HUDEP-2 (cell line): ENCODE measurements around the gene ASGR2.
"Not testable (repeated sequence)": the region's sequence is repeated elsewhere in the genome, so short reads cannot be mapped to it uniquely, and the experiment has no call there.

Experiments
- DNase-seq, 76 experiments: peaks; one replicate each; lab custom pipeline; 2025; ENCODE audit not compliant: unreplicated experiment in 76 of 76; lab: John Stamatoyannopoulos, UW

The ASGR2 gene

GRCh38 chr17:7101531-7101930 is 13.1 kb downstream of the ASGR2 start:
- no peak for DNase-seq

GRCh38 chr17:7100641-7101379 is 13.8 kb downstream of the ASGR2 start:
- DNase-seq = not testable (repeated sequence)

GRCh38 chr17:7098802-7099459 is 15.7 kb downstream of the ASGR2 start:
- DNase-seq = no peak

DNA sequence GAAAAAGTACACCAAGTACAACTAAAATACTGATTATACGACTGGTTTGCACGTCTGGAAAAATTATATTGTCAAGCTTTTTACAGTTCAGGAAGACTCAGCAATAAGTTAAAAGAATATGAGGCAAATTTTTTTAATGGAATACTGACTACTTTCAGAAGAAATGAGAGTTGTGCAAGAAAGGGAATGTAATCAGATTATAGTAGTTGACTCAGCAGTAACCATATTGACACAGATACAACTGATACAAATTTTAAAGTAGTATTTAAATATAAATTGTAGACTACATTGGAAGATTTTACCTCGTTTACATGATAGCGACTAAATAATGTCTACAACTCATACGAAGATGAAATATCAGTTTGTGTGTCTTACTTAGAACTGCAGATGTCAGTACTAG is 16.7 kb downstream of the ASGR2 start:
- no peak for DNase-seq

GRCh38 chr17:7095625-7096024 is 19.0 kb downstream of the ASGR2 start:
- DNase-seq = no peak

- no peak for DNase-seq
These were observed 20.0 kb downstream of the ASGR2 start for GRCh38 chr17:7094652-7095019.

- DNase-seq = peak in 1 of 76 experiments; percentile 0
These were observed 23.2 kb downstream of the ASGR2 start for GRCh38 chr17:7091311-7092005.

DNA sequence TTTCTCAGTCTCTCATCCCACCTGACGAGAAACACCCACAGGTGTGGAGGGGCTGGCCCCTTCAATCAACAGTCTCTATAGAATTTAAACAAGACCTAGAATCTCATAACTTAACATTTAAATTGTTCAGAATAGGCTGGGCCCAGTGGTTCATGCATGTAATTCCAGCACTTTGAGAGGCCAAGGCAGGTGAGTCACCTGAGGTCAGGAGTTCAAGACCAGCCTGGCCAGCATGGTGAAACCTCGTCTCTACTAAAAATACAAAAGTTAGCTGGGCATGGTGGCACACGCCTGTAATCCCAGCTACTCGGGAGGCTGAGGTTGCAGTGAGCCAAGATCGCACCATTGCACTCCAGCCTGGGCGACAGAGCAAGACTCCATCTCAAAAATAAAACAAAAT is 25.1 kb downstream of the ASGR2 start:
- DNase-seq = not testable (repeated sequence)

DNA sequence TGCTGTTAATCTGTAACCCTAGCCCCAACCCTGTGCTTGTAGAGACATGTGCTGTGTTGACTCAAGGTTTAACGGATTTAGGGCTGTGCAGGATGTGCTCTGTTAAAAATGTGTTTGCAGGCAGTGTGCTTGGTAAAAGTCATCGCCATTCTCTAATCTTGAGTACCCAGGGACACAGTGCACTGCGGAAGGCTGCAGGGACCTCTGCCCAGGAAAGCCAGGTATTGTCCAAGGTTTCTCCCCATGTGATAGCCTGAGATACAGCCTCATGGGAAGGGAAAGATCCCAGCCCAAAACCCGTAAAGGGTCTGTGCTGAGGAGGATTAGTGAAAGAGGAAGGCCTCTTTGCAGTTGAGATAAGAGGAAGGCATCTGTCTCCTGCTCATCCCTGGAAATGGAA is 26.2 kb downstream of the ASGR2 start:
- DNase-seq = not testable (repeated sequence)

GRCh38 chr17:7084088-7084487 is 30.5 kb downstream of the ASGR2 start:
- DNase-seq = no peak

- no peak for DNase-seq
These were observed 31.0 kb downstream of the ASGR2 start for GRCh38 chr17:7083592-7083991.

GRCh38 chr17:7081341-7082062 is 33.1 kb downstream of the ASGR2 start:
- DNase-seq = peak in 1 of 76 experiments; percentile 0

- DNase-seq = no peak
These were observed 34.1 kb downstream of the ASGR2 start for GRCh38 chr17:7080456-7081041.

GRCh38 chr17:7079581-7080455 is 34.8 kb downstream of the ASGR2 start, which contains the start of gene CLEC10A:
Gene CLEC10A (minus strand): TSS chr17:7080251. CDS start chr17:7078812, 1,439 bp downstream.
- no peak for DNase-seq

DNA sequence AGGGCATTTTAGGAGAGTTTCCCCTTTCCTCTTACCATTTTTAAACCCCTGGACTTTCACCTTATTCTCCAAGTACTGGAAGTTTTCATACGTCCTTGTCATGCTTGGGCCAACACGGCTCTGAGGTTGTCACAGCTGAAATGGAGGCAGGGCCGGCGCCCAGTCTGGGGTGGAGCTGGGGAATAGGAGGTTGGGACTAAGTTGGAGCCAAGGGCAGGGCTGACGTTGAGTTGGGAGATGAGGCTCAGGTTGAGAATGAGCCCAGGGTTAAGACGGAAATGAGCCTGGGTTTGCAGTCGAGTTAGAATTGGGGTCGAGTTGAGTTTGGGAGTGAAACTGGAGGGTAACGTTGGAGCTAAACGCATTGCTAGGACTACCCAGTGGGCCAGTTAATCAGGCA is 35.9 kb downstream of the ASGR2 start:
- DNase-seq = no peak

DNA sequence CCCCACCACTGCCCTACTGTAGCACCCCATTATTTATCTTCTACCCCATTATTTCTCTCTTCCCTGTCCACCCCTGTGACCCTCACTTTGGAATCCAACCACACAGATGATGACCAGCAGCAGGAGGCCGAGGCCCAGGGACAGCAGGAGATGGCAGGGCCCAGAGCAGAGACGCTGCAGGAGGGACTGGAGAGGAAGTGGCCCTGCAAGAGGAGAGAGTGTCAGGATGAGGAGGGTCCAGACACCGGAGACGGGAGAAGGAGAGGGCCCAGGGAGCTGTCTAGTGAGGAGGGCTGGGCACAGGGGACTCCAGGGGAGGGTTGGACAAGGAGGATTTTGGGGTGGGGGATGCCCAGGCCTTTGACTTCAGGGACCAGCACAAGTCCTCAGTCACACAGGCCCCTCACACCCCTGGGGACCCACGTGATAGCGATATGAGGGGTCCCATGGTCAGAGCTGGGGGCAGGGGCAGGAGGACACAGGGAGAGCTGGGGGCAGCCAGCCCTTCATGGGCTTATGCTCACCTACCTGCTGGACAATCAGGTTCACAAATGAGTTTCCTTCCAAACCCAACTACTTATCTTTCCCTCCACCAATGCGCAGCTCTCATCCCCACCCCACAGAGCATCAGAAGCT is 36.6 kb downstream of the ASGR2 start:
- DNase-seq = no peak

DNA sequence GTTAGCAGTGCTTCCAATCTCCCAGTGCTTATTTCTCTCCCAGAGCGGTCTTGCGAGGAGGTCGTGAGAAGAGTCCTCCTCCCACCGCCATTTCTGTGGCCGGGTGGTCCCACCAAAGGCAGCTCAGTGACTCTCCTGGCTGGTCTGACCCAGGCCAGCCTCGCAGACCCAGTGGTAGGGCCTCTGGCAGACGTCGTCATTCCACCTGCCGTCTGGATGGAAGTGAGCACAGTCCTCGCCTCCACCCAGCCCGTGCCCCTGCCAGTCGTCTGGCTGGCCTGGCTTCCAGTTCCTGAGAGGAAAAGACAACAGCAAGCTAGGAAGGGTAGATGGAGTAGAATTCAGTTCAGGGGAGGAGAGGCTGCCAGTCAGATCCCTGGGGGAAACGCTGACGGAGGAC is 39.7 kb downstream of the ASGR2 start:
- no peak for DNase-seq

DNA sequence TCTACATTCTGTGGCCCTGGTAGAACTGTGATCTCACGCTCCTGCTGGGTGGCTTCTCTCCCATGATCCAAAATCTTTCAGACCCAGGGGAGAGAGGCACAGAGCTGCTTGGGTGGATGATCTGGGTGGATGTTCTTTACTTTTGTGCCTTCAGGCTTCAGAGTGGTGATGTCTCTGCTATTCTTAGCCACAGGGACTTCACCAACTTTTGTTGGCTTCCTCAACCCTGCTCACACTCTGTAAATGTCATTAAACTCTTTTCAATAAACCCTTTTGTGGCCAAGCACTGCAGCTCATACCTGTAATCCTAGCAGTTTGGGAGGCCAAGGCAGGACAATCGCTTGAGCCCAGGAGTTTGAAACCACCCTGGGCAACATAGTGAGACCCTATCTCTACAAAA is 42.2 kb downstream of the ASGR2 start:
- DNase-seq = no peak

- DNase-seq = no peak
These were observed 43.9 kb downstream of the ASGR2 start for GRCh38 chr17:7070712-7071111.
